ENCODE data around the gene RRM2.

RRM2 gene

GRCh38 chr2:10080536-10081304, 41.8 kb upstream of the RRM2 start:
- intact Hi-C loops (cut with DNase I; ENCODE audit: low total_unique reads): no loop called here
- no peaks in the 10 kb centered on the region for H3K27me3 ChIP-seq
- H3K27ac ChIP-seq: peak overlapping the region; percentile 91 to 94
- TF ChIP-seq CTCF (IDR thresholded peaks at IDR 0.05): no peak
- peak overlapping the region; percentile 71 to 84 for H3K4me3 ChIP-seq
- no peaks in the 10 kb centered on the region for H3K36me3 ChIP-seq
- DNase-seq: no peak
- H3K9me3 ChIP-seq: no peaks in the 10 kb centered on the region
- H3K4me1 ChIP-seq: peaks cover 0 to 35% (median 28%) of the 10 kb centered on the region in 4 donors

GRCh38 chr2:10083046-10083445, 39.5 kb upstream of the RRM2 start:
- H3K4me1 ChIP-seq: peaks cover 0 to 35% (median 28%) of the 10 kb centered on the region in 4 donors
- no peaks in the 10 kb centered on the region for H3K27me3 ChIP-seq
- peak overlapping the region; percentile 3 to 13 for H3K4me3 ChIP-seq
- H3K36me3 ChIP-seq: no peaks in the 10 kb centered on the region
- peak overlapping the region; percentile 52 to 61 for H3K27ac ChIP-seq
- no peaks in the 10 kb centered on the region for H3K9me3 ChIP-seq
- no peak for TF ChIP-seq CTCF (IDR thresholded peaks at IDR 0.05)
- no peak for DNase-seq
- intact Hi-C loops (cut with DNase I; ENCODE audit: low total_unique reads): no loop called here

GRCh38 chr2:10083692-10084211, 38.8 kb upstream of the RRM2 start:
- Histone ChIP-seq H3K27me3 (no peaks in the 10 kb centered on the region), H3K4me3 (no peak overlapping the region), H3K27ac (peak overlapping the region; percentile 52 to 61), H3K9me3 (no peaks in the 10 kb centered on the region), H3K36me3 (no peaks in the 10 kb centered on the region), H3K4me1 (peaks cover 0 to 28% (median 22%) of the 10 kb centered on the region in 4 donors)
- no peak for DNase-seq
- intact Hi-C loops (cut with DNase I; ENCODE audit: low total_unique reads): no loop called here
- no peak for TF ChIP-seq CTCF (IDR thresholded peaks at IDR 0.05)

GRCh38 chr2:10084223-10084865, 38.2 kb upstream of the RRM2 start:
- Histone ChIP-seq H3K36me3 (no peaks in the 10 kb centered on the region), H3K27me3 (no peaks in the 10 kb centered on the region), H3K9me3 (no peaks in the 10 kb centered on the region), H3K27ac (no peak overlapping the region), H3K4me1 (peaks cover 0 to 23% (median 18%) of the 10 kb centered on the region in 4 donors), H3K4me3 (no peak overlapping the region)
- no peak for TF ChIP-seq CTCF (IDR thresholded peaks at IDR 0.05)
- DNase-seq: no peak
- intact Hi-C loops (cut with DNase I; ENCODE audit: low total_unique reads): no loop called here

- Histone ChIP-seq H3K4me3 (no peak overlapping the region), H3K4me1 (peaks cover 0 to 23% (median 16%) of the 10 kb centered on the region in 4 donors), H3K9me3 (no peaks in the 10 kb centered on the region), H3K36me3 (no peaks in the 10 kb centered on the region), H3K27ac (no peak overlapping the region), H3K27me3 (no peaks in the 10 kb centered on the region)
- DNase-seq: no peak
- intact Hi-C loops (cut with DNase I; ENCODE audit: low total_unique reads): no loop called here
- TF ChIP-seq CTCF (IDR thresholded peaks at IDR 0.05): no peak
These were observed 37.4 kb upstream of the RRM2 start for GRCh38 chr2:10085043-10085667.
